ENCODE results near the gene CD200R1. TPM values are rescaled to one million over a fixed set of nuclear protein-coding genes. Genes with fewer than 3 reads are reported as not detected.

The CD200R1 gene
- total and polyA plus RNA-seq, 2 donors (not counting 1 experiment from before 2014, with no cell fraction given): 0.17 to 1.1 TPM

DNA sequence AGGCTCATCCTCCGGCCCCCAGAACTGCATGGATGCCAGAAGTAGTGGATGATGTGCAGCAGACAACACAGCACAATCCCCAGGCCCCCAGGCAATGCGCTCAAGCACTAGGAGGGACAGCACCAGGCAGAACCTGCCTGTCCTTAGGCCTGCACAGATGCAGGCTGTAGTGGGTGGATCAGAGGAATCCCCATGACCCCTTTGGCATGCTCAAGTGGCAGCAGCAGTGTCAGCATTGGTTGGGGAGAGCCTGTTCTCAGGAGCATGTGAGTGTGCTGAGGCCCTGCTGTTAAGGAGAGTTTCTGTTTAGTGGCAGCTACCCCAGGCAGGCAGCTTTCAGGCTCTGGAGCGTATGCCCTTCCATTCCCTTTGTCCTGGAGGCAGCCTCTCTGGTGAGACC is 103.2 kb downstream of the CD200R1 start:
- no peak overlapping the region for H3K27ac ChIP-seq (ENCODE audit: insufficient read depth, low read length)
- H3K9me3 ChIP-seq (ENCODE audit: control insufficient read depth, insufficient read depth, low read depth, low read length): no peaks in the 10 kb centered on the region
- TF ChIP-seq EZH2 (IDR thresholded peaks at IDR 0.05; ENCODE audit: low read length, missing control alignments): no peak
- TF ChIP-seq, protein P1, sequence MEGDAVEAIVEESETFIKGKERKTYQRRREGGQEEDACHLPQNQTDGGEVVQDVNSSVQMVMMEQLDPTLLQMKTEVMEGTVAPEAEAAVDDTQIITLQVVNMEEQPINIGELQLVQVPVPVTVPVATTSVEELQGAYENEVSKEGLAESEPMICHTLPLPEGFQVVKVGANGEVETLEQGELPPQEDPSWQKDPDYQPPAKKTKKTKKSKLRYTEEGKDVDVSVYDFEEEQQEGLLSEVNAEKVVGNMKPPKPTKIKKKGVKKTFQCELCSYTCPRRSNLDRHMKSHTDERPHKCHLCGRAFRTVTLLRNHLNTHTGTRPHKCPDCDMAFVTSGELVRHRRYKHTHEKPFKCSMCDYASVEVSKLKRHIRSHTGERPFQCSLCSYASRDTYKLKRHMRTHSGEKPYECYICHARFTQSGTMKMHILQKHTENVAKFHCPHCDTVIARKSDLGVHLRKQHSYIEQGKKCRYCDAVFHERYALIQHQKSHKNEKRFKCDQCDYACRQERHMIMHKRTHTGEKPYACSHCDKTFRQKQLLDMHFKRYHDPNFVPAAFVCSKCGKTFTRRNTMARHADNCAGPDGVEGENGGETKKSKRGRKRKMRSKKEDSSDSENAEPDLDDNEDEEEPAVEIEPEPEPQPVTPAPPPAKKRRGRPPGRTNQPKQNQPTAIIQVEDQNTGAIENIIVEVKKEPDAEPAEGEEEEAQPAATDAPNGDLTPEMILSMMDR (conservative IDR thresholded peaks at IDR 0.05 in 1 of 2, IDR thresholded peaks at IDR 0.05 in 1 of 2; ENCODE audit: low read depth in 1 of 2, low read length in 2 of 2): no peak
- no peaks in the 10 kb centered on the region for H3K36me3 ChIP-seq (ENCODE audit: control insufficient read depth, insufficient read depth, low read length)
- H3K79me2 ChIP-seq (ENCODE audit: control insufficient read depth, insufficient read depth, low read length): no peaks in the 10 kb centered on the region
- H3K4me3 ChIP-seq (replicated peaks in 1 of 4; ENCODE audit: control extremely low read depth in 1 of 4, insufficient read depth in 1 of 4, low read depth in 3 of 4, low read length in 4 of 4): no peak overlapping the region
- DNase-seq (ENCODE audit: low read depth in 2 of 2): no peak
- no peaks in the 10 kb centered on the region for H3K27me3 ChIP-seq (ENCODE audit: control insufficient read depth, insufficient read depth, low read length)
- no peak overlapping the region for H3K9ac ChIP-seq (ENCODE audit: insufficient read depth, low read length)
- no peaks in the 10 kb centered on the region for H3K4me1 ChIP-seq (ENCODE audit: control insufficient read depth, extremely low read depth, insufficient read depth, low read length)
- H4K20me1 ChIP-seq (ENCODE audit: control insufficient read depth, extremely low read depth, insufficient read depth, low read length): no peaks in the 10 kb centered on the region
- H3K4me2 ChIP-seq (ENCODE audit: extremely low read depth, insufficient read depth, low read length): no peak overlapping the region
- no peak overlapping the region for H2AFZ ChIP-seq (ENCODE audit: low read length)

Other genes with a start within 250 kb of the CD200R1 start
- gene CD200R1L, start 128.2 kb downstream of the CD200R1 start, total RNA-seq: not detected in 2 replicates
- gene CD200R1L, start 128.2 kb downstream of the CD200R1 start, polyA plus RNA-seq: not detected in 2 replicates
- gene GTPBP8, start 15.9 kb upstream of the CD200R1 start, total RNA-seq: 31.4 and 40.1 TPM in 2 replicates
- 19.3 and 25.2 TPM in 2 replicates for gene GTPBP8, start 15.9 kb upstream of the CD200R1 start, polyA plus RNA-seq
- 2.1 and 3.9 TPM in 2 replicates for gene BOC, start 236.5 kb upstream of the CD200R1 start, total RNA-seq
- gene BOC, start 236.5 kb upstream of the CD200R1 start, polyA plus RNA-seq: 4.2 and 4.7 TPM in 2 replicates